Measurements from ENCODE around the gene PID1.
"Not testable (repeated sequence)": the region's sequence is repeated elsewhere in the genome, so short reads cannot be mapped to it uniquely, and the experiment has no call there.

Gene PID1

DNA sequence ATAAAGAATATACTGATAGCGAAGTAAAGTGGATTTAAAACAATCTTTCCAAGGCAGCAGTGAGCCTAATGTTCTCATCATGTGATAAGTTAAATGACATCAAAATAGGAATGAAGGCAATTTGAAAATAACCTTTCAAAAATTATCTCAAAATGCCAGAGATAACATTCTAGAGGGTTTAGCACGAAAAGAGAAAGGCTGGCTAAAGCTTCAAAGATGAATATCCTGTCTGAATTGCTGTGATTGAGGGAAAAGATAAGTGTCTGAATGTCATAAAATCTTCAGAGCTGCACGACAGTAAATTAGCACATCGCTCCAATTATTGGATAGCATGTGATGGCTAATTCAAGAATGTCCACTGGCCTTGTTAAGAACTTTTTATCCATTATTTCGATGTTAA, 159.3 kb downstream of the PID1 start:
- no peak for DNase-seq (ENCODE audit: low read depth)

GRCh38 chr2:229109195-229109594, 161.9 kb downstream of the PID1 start:
- DNase-seq (ENCODE audit: low read depth): no peak

GRCh38 chr2:229107601-229108000, 163.5 kb downstream of the PID1 start:
- no peak for DNase-seq (ENCODE audit: low read depth)

DNA sequence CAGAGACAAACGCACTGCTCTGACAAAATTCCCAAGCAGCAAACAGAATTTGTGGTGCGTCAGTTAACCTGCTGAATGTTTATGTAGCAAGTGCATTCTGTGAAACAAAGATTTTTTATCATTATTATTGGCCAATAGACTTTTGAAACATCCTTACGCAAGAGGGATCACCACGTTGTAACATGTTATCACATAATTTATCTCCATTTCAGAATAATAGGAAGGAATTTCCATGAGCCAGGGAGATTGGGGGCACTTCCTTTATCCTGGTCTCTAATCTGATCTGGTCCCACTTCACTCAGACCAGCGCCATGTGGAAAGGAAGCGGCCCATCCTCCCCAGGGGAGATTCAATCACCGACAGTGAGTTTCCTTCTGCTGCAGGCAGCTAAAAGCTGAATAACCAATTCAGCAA, 166.1 kb downstream of the PID1 start:
- no peak for DNase-seq (ENCODE audit: low read depth)

DNA sequence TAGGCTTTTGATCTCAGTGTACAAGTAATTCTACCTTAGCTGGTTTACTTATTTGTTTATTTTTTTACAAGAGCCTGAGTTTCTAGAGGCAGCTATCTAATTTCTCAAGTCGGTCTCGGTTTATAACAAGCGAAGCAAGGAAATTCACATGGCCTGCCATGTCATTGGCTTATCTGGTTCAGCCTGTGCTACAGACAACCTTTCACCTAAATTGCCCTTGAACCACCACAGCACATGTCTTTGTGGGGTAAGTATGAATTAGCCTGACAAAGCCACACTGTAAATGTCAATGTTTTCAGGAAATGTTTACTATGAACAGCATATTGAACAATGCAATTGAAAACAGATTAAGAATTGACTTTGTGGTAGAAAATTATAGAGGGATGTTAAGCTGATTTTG, 167.1 kb downstream of the PID1 start:
- no peak for DNase-seq (ENCODE audit: low read depth)

GRCh38 chr2:229101314-229101713, 169.8 kb downstream of the PID1 start:
- no peak for DNase-seq (ENCODE audit: low read depth)

DNA sequence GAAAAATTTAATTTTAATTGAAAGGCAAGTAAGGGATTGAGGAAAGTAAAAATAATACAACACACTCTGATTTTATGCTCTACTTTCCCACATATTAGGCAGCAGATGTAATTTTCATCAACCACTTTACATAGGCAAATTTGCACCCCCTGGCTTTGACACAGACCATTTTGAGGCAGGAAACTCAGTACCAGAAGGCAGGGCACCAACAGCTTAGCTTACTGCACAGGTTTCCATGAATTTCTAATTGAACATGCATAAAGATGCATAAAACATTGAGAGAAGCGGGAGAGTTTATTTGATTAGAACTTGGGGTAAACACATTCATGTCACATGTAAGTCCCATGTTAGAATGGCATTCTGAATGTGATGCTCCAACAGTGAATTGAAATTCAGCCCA, 171.9 kb downstream of the PID1 start:
- no peak for DNase-seq (ENCODE audit: low read depth)

- no peak for DNase-seq (ENCODE audit: low read depth)
Measured at GRCh38 chr2:229098801-229099200, 172.3 kb downstream of the PID1 start.

- DNase-seq (ENCODE audit: low read depth): no peak
Measured at GRCh38 chr2:229096409-229097066, 174.5 kb downstream of the PID1 start.

DNA sequence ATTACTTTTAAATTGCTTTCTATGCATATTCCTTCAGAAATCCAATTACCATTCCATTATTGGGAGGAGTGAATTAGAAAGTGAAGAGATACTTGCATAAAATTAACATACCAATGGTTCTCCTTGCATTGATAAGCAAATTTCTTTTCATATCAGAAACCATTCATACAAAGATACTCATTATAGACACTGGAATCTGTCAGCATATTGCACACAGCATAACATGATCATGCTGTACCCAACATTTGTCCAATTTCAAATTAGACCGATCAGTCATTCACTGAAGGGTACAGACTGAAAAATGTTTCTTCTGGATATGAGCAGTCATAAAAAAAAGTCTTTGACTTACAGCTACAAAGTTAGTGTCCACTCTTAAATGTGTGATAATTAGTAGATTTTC, 175.6 kb downstream of the PID1 start:
- DNase-seq (ENCODE audit: low read depth): no peak

- DNase-seq (ENCODE audit: low read depth): no peak
Measured at GRCh38 chr2:229090225-229090624, 180.9 kb downstream of the PID1 start.

GRCh38 chr2:229089776-229090175, 181.3 kb downstream of the PID1 start:
- no peak for DNase-seq (ENCODE audit: low read depth)

DNA sequence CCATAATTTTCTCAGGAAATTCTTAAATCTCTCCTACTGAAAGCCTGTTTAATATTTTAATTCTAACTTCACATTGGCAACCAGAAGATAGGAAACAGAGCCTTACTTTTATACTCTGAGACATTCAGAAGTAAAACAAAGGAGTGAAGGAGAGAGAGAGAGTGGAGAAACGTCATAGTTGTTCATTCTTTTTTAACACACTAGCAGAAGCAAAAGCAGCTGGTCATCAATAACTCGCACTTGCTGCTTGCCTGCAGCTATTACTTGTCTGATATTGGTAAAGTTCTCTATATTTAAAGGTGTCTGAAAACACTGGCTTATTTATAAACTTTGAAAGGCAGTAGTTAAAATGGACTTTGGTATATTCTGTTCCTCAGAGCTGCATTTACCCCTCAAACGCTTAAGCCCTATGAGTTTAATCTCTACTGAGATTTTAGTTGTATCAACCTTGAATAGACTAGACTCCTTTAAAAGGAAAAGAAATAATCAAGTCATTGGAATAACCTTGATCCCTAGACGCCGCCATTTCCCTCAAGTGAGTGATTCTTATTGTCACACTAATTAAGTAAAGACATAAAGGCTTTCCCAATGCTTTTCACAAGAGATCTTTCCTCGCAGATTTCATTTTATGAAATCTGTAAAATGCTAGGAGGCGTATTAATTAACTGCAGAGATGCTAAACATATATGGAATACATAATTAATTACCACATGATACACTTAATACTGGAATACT, 182.0 kb downstream of the PID1 start:
- no peak for DNase-seq (ENCODE audit: low read depth)

GRCh38 chr2:229088517-229088913, 182.6 kb downstream of the PID1 start:
- DNase-seq (ENCODE audit: low read depth): no peak

DNA sequence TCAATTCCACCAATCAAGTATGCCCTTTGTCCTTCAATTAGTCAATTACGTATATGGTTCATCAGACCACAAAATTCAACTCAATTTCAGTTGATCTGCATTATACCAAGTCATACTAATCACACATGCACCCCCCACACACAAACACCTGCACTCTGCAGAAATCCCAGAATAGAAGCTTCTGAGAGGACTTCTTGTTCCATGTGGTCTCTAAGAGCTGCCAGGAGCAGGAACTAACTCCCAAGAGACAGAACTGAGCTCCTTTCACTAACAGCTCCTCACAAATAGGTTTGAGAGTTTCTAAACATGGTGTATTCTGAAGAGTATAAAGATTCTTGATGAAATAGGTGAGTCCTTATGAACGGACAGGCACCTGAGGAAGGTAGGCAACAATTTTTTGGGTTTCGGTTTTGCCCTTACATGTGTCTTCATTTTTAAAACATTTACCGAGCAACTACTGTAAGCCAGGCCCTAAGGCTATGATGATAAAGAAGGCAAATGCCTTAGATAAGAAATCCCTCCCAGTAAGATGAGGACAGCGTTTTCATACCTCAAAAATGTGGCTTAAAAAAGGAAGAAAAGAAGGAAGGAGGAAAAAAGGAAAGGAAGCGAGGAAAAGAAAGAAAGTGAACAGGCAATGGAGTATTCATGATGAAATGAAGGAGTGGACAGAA, 183.1 kb downstream of the PID1 start:
- no peak for DNase-seq (ENCODE audit: low read depth)

- no peak for DNase-seq (ENCODE audit: low read depth)
Measured at GRCh38 chr2:229087267-229087666, 183.8 kb downstream of the PID1 start.

GRCh38 chr2:229085439-229085838, 185.6 kb downstream of the PID1 start:
- DNase-seq (ENCODE audit: low read depth): no peak

- DNase-seq (ENCODE audit: low read depth): no peak
Measured at GRCh38 chr2:229084447-229084846, 186.6 kb downstream of the PID1 start.

- no peak for DNase-seq (ENCODE audit: low read depth)
Measured at GRCh38 chr2:229083606-229084340, 187.3 kb downstream of the PID1 start.

GRCh38 chr2:229081411-229081810, 189.7 kb downstream of the PID1 start:
- DNase-seq (ENCODE audit: low read depth): no peak

DNA sequence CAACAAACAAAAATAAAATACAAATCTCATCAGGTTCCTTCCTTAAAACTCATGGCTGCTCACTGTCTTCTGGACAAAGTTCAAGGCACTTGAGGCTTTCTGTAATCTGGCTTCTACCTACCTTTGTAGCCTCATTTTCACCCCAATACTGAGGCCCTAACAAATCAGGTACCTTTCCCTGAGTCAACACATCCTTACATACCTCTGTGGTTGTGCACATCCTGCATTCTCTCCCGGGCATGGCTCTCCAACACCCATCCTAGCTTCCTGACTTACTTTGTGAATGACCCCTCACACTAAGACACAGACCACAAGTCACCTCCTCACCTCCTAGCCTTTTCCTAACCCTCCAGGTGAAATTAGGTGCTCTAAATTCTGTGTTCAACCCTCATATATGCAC, 190.9 kb downstream of the PID1 start:
- no peak for DNase-seq (ENCODE audit: low read depth)

- DNase-seq (ENCODE audit: low read depth): not testable (repeated sequence)
Measured at GRCh38 chr2:229076886-229077285, 194.2 kb downstream of the PID1 start.

DNA sequence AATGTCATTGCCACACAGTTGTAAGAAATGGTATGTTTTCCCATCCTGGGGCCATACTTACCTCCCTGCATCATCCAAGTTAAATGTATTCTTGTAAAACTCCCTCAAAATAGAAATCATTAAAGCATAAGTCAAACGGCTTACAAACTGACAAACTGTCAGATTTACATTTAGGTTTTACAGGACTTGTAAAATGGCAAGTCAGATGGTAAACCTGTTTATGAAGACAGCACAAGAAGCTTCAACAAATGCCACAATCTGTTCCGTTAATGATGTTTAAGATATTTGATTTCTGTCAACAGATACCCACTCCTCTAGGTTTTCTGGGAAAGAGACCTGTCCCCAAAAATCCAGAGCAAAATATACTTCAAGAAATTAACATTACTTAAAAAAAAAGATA, 197.2 kb downstream of the PID1 start:
- DNase-seq (ENCODE audit: low read depth): no peak
